ENCODE measurements around the gene ADAMTSL4. TPM values are rescaled to one million over a fixed set of nuclear protein-coding genes. Genes with fewer than 3 reads are reported as not detected.

The ADAMTSL4 gene
- total RNA-seq, 2 experiments from 2014 or later: 0.16 to 0.22 TPM

DNA sequence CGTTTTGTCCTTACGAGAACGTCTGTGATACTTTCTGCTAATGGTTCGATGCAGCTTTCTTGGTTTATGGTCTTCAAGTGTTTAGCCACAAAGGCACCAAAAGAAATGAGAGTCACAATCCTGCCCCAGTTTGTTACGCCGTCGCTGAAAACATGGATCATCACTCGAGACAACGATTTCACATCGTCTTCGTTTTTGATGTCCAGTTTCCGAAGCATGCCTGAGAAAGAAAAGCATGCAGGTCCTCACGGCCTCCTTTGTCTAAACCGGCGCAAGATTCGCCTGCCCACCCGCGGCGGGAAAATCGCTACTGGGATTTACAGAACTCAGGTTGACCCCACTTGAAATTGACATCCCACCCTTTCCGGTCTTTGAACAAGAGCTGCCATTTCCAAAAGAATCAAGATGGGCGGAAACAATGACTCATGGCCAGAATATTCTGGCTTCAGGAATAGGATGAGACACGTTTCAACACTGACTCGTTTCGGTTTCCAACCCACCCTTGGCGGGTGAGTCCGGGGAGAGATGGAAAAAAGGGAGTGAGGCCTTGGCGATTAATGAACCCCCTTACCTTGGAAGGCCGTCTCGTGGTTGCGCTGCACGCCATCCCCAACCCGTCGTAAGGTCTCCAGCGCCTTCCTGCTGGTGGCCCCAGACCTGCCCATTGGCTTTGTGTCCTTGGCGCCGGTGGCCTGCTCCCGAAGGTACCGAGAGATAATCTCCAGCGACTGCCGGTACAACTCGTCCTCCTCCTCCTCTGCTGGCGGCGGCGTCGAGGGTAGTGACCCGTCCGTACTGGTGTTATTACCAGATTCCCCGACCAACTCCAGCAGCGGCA lies 29.3 kb downstream of the ADAMTSL4 start:
- Mint-ChIP-seq H3K9me3 (no peaks in the 10 kb centered on the region), H3K36me3 (ENCODE audit: low read depth) (peaks cover 73% of the 10 kb centered on the region), H3K4me1 (ENCODE audit: low read depth) (peaks cover 47% of the 10 kb centered on the region), H3K27ac (peak overlapping the region; percentile 98), H3K27me3 (no peaks in the 10 kb centered on the region), H3K4me3 (peak overlapping the region; percentile 98)
- Histone ChIP-seq H3K9me3 (ENCODE audit: control insufficient read depth in 1 of 2, insufficient read depth in 1 of 2, low read length in 2 of 2) (no peaks in the 10 kb centered on the region), H3K27ac (ENCODE audit: low read depth in 1 of 2, low read length in 2 of 2) (peak overlapping the region; percentile 91 to 97), H3K36me3 (ENCODE audit: insufficient read depth, low read length) (peaks cover 54% of the 10 kb centered on the region), H3K4me1 (ENCODE audit: insufficient read depth, low read length) (peaks cover 28% of the 10 kb centered on the region), H3K4me3 (ENCODE audit: low read length) (peak overlapping the region; percentile 84), H3K27me3 (ENCODE audit: control insufficient read depth in 1 of 2, insufficient read depth in 2 of 2, low read length in 2 of 2) (no peaks in the 10 kb centered on the region)
- CTCF ChIA-PET: interaction anchor here (1.7 to 14.2 kb wide), 4 partner anchors 10 to 34 kb away, joined by 4 to 183 read pairs (median 14); no protein-coding TSS in a partner anchor
- POLR2A ChIA-PET: interaction anchor here (0.6 to 15.4 kb wide), 13 partner anchors 11 to 692 kb away, joined by 3 to 1538 read pairs (median 12); partner anchors contain the start of genes ENSA, GOLPH3L, RPRD2 and TARS2
- no peak for TF ChIP-seq CTCF (IDR thresholded peaks at IDR 0.05)
- intact Hi-C loops (cut with DNase I, micrococcal nuclease): loop anchor here (1.0 to 2.0 kb wide), 5 partner anchors 15 to 50 kb away; partner anchors contain the start of gene ENSA (in 2 of the 2)
- DNase-seq (peak in 6 of 14 experiments; percentile 26 to 80 (median 56)), ATAC-seq (ENCODE audit: poor library complexity) (no peak)

- CTCF ChIA-PET: interaction anchor here (0.6 to 14.2 kb wide), 7 partner anchors 11 to 42 kb away, joined by 4 to 183 read pairs (median 8); no protein-coding TSS in a partner anchor
- peak within 1 kb of the TSS; percentile 84 for H3K4me3 ChIP-seq (ENCODE audit: low read length)
- Mint-ChIP-seq H3K4me1 (ENCODE audit: low read depth) (peaks cover 39% of the 10 kb centered on the region), H3K36me3 (ENCODE audit: low read depth) (peaks cover 65% of the 10 kb centered on the region), H3K27me3 (no peaks in the 10 kb centered on the region), H3K27ac (peak within 1 kb of the TSS; percentile 98), H3K9me3 (no peaks in the 10 kb centered on the region), H3K4me3 (peak within 1 kb of the TSS; percentile 99)
- H3K27me3 ChIP-seq (ENCODE audit: control insufficient read depth in 1 of 2, insufficient read depth in 2 of 2, low read length in 2 of 2): no peaks in the 10 kb centered on the region
- peaks cover 46% of the 10 kb centered on the region for H3K36me3 ChIP-seq (ENCODE audit: insufficient read depth, low read length)
- intact Hi-C loops (cut with DNase I, micrococcal nuclease): loop anchor here (1.0 to 2.0 kb wide), 4 partner anchors 18 to 49 kb away; partner anchors contain the start of gene ENSA (in 2 of the 2)
- H3K27ac ChIP-seq (ENCODE audit: low read depth in 1 of 2, low read length in 2 of 2): peak within 1 kb of the TSS; percentile 93 to 97
- ATAC-seq (ENCODE audit: poor library complexity) (peak; percentile 63), DNase-seq (peak; percentile 70 to 95 (median 82))
- TF ChIP-seq CTCF (IDR thresholded peaks at IDR 0.05): no peak
- H3K4me1 ChIP-seq (ENCODE audit: insufficient read depth, low read length): peaks cover 21% of the 10 kb centered on the region
- POLR2A ChIA-PET: interaction anchor here (0.6 to 15.4 kb wide), 29 partner anchors 10 to 702 kb away, joined by 3 to 1538 read pairs (median 7); partner anchors contain the start of genes ADAMTSL4, ENSA, FALEC and GOLPH3L
- H3K9me3 ChIP-seq (ENCODE audit: control insufficient read depth in 1 of 2, insufficient read depth in 1 of 2, low read length in 2 of 2): no peaks in the 10 kb centered on the region
Observed at GRCh38 chr1:150579110-150579944, 30.1 kb downstream of the ADAMTSL4 start, which contains the start of gene MCL1. MCL1 (minus strand) TSS chr1:150579610; CDS start chr1:150579530, 80 bp downstream.
